ENCODE measurements around the gene FDXR. TPM values are rescaled to one million over a fixed set of nuclear protein-coding genes. Genes with fewer than 3 reads are reported as not detected.

Gene FDXR
- total RNA-seq, 1 experiment from 2014 or later: 3.2 TPM

GRCh38 chr17:74846621-74847020 is 26.2 kb downstream of the FDXR start:
- Histone ChIP-seq H3K9ac (ENCODE audit: low read length) (no peak overlapping the region), H3K79me2 (ENCODE audit: low read length) (no peaks in the 10 kb centered on the region), H3K9me3 (ENCODE audit: low read length) (no peaks in the 10 kb centered on the region), H3K36me3 (ENCODE audit: insufficient read depth, low read length) (no peaks in the 10 kb centered on the region), H2AFZ (ENCODE audit: low read length) (no peak overlapping the region), H4K20me1 (ENCODE audit: insufficient read depth, low read depth, low read length) (no peaks in the 10 kb centered on the region), H3K4me3 (ENCODE audit: low read length) (no peak overlapping the region), H3K4me1 (ENCODE audit: low read length) (no peaks in the 10 kb centered on the region), H3K4me2 (ENCODE audit: low read depth, low read length, poor library complexity, severe bottlenecking) (no peak overlapping the region), H3K9me2 (replicated peaks; ENCODE audit: insufficient read depth, low read length) (no peaks in the 10 kb centered on the region), H3K27ac (ENCODE audit: low read length) (no peak overlapping the region), H3K27me3 (ENCODE audit: low read length) (no peaks in the 10 kb centered on the region)
- DNase-seq: no peak

GRCh38 chr17:74843352-74843627 is 29.5 kb downstream of the FDXR start:
- H3K4me2 ChIP-seq (ENCODE audit: low read depth, low read length, poor library complexity, severe bottlenecking): no peak overlapping the region
- peak; percentile 23 for DNase-seq
- no peaks in the 10 kb centered on the region for H4K20me1 ChIP-seq (ENCODE audit: insufficient read depth, low read depth, low read length)
- no peak overlapping the region for H3K27ac ChIP-seq (ENCODE audit: low read length)
- H3K4me1 ChIP-seq (ENCODE audit: low read length): peaks cover 12% of the 10 kb centered on the region
- H3K9ac ChIP-seq (ENCODE audit: low read length): no peak overlapping the region
- no peak overlapping the region for H2AFZ ChIP-seq (ENCODE audit: low read length)
- H3K4me3 ChIP-seq (ENCODE audit: low read length): no peak overlapping the region
- no peaks in the 10 kb centered on the region for H3K27me3 ChIP-seq (ENCODE audit: low read length)
- H3K79me2 ChIP-seq (ENCODE audit: low read length): no peaks in the 10 kb centered on the region
- no peaks in the 10 kb centered on the region for H3K9me2 ChIP-seq (replicated peaks; ENCODE audit: insufficient read depth, low read length)
- H3K36me3 ChIP-seq (ENCODE audit: insufficient read depth, low read length): no peaks in the 10 kb centered on the region
- no peaks in the 10 kb centered on the region for H3K9me3 ChIP-seq (ENCODE audit: low read length)

GRCh38 chr17:74842599-74843351 is 30.0 kb downstream of the FDXR start:
- Histone ChIP-seq H3K4me1 (ENCODE audit: low read length) (peaks cover 12% of the 10 kb centered on the region), H3K4me3 (ENCODE audit: low read length) (no peak overlapping the region), H3K27ac (ENCODE audit: low read length) (no peak overlapping the region), H3K9me3 (ENCODE audit: low read length) (no peaks in the 10 kb centered on the region), H2AFZ (ENCODE audit: low read length) (no peak overlapping the region), H3K27me3 (ENCODE audit: low read length) (no peaks in the 10 kb centered on the region), H3K4me2 (ENCODE audit: low read depth, low read length, poor library complexity, severe bottlenecking) (no peak overlapping the region), H4K20me1 (ENCODE audit: insufficient read depth, low read depth, low read length) (no peaks in the 10 kb centered on the region), H3K9ac (ENCODE audit: low read length) (no peak overlapping the region), H3K79me2 (ENCODE audit: low read length) (no peaks in the 10 kb centered on the region), H3K36me3 (ENCODE audit: insufficient read depth, low read length) (no peaks in the 10 kb centered on the region), H3K9me2 (replicated peaks; ENCODE audit: insufficient read depth, low read length) (no peaks in the 10 kb centered on the region)
- DNase-seq: no peak

DNA sequence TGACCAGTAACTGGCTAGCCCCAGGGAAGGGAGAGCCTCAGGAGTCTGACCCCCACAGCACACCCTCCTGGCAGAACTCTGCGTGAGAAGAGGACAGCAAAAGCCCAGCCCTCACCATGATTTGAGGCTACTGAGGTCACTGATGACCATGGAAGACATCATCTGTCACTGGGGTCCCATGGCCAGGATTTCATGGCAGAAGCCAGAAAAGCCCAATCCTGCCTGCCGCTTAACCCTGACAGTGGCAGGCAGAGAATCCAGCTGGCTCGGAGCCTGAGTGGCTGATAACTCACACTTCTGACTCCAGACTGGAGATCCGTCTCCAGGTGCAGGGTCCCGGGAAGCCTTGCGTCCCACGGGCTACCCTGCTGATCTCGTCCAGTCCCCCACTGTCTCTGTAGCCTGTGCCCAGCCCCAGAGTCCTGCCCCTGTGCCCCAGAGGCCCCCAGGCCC is 30.6 kb downstream of the FDXR start:
- no peak overlapping the region for H3K27ac ChIP-seq (ENCODE audit: low read length)
- H3K79me2 ChIP-seq (ENCODE audit: low read length): no peaks in the 10 kb centered on the region
- H2AFZ ChIP-seq (ENCODE audit: low read length): no peak overlapping the region
- no peak overlapping the region for H3K4me3 ChIP-seq (ENCODE audit: low read length)
- no peak overlapping the region for H3K9ac ChIP-seq (ENCODE audit: low read length)
- no peaks in the 10 kb centered on the region for H4K20me1 ChIP-seq (ENCODE audit: insufficient read depth, low read depth, low read length)
- no peak overlapping the region for H3K4me2 ChIP-seq (ENCODE audit: low read depth, low read length, poor library complexity, severe bottlenecking)
- no peaks in the 10 kb centered on the region for H3K27me3 ChIP-seq (ENCODE audit: low read length)
- no peaks in the 10 kb centered on the region for H3K9me2 ChIP-seq (replicated peaks; ENCODE audit: insufficient read depth, low read length)
- peaks cover 12% of the 10 kb centered on the region for H3K4me1 ChIP-seq (ENCODE audit: low read length)
- DNase-seq: peak; percentile 29
- H3K9me3 ChIP-seq (ENCODE audit: low read length): no peaks in the 10 kb centered on the region
- no peaks in the 10 kb centered on the region for H3K36me3 ChIP-seq (ENCODE audit: insufficient read depth, low read length)

GRCh38 chr17:74840989-74841666 is 31.7 kb downstream of the FDXR start:
- no peak overlapping the region for H3K27ac ChIP-seq (ENCODE audit: low read length)
- H3K9me2 ChIP-seq (replicated peaks; ENCODE audit: insufficient read depth, low read length): no peaks in the 10 kb centered on the region
- H3K36me3 ChIP-seq (ENCODE audit: insufficient read depth, low read length): no peaks in the 10 kb centered on the region
- no peaks in the 10 kb centered on the region for H3K79me2 ChIP-seq (ENCODE audit: low read length)
- no peaks in the 10 kb centered on the region for H4K20me1 ChIP-seq (ENCODE audit: insufficient read depth, low read depth, low read length)
- no peak for DNase-seq
- peaks cover 12% of the 10 kb centered on the region for H3K4me1 ChIP-seq (ENCODE audit: low read length)
- no peak overlapping the region for H2AFZ ChIP-seq (ENCODE audit: low read length)
- H3K9me3 ChIP-seq (ENCODE audit: low read length): no peaks in the 10 kb centered on the region
- no peak overlapping the region for H3K4me3 ChIP-seq (ENCODE audit: low read length)
- no peak overlapping the region for H3K4me2 ChIP-seq (ENCODE audit: low read depth, low read length, poor library complexity, severe bottlenecking)
- no peaks in the 10 kb centered on the region for H3K27me3 ChIP-seq (ENCODE audit: low read length)
- no peak overlapping the region for H3K9ac ChIP-seq (ENCODE audit: low read length)

GRCh38 chr17:74839990-74840852 is 32.6 kb downstream of the FDXR start:
- H3K4me2 ChIP-seq (ENCODE audit: low read depth, low read length, poor library complexity, severe bottlenecking): no peak overlapping the region
- H2AFZ ChIP-seq (ENCODE audit: low read length): no peak overlapping the region

GRCh38 chr17:74838274-74838673 is 34.5 kb downstream of the FDXR start:
- H3K36me3 ChIP-seq (ENCODE audit: insufficient read depth, low read length): no peaks in the 10 kb centered on the region

More at GRCh38 chr17:74839990-74840852, 32.6 kb downstream of the FDXR start:
- H4K20me1 ChIP-seq (ENCODE audit: insufficient read depth, low read depth, low read length): peaks cover 2% of the 10 kb centered on the region; the same call in 1 of the 2 replicates
- no peak overlapping the region for H3K4me3 ChIP-seq (ENCODE audit: low read length)
- no peaks in the 10 kb centered on the region for H3K36me3 ChIP-seq (ENCODE audit: insufficient read depth, low read length)
- peaks cover 12% of the 10 kb centered on the region for H3K4me1 ChIP-seq (ENCODE audit: low read length)
- H3K79me2 ChIP-seq (ENCODE audit: low read length): no peaks in the 10 kb centered on the region
- no peak for DNase-seq
- H3K9me2 ChIP-seq (replicated peaks; ENCODE audit: insufficient read depth, low read length): no peaks in the 10 kb centered on the region
- no peaks in the 10 kb centered on the region for H3K9me3 ChIP-seq (ENCODE audit: low read length)
- no peak overlapping the region for H3K27ac ChIP-seq (ENCODE audit: low read length)
- H3K27me3 ChIP-seq (ENCODE audit: low read length): no peaks in the 10 kb centered on the region
- no peak overlapping the region for H3K9ac ChIP-seq (ENCODE audit: low read length)

More at GRCh38 chr17:74838274-74838673, 34.5 kb downstream of the FDXR start:
- H2AFZ ChIP-seq (ENCODE audit: low read length): no peak overlapping the region
- H3K4me2 ChIP-seq (ENCODE audit: low read depth, low read length, poor library complexity, severe bottlenecking): no peak overlapping the region
- DNase-seq: no peak
- peaks cover 30% of the 10 kb centered on the region for H3K4me1 ChIP-seq (ENCODE audit: low read length)
- H3K9me3 ChIP-seq (ENCODE audit: low read length): no peaks in the 10 kb centered on the region
- no peak overlapping the region for H3K9ac ChIP-seq (ENCODE audit: low read length)
- no peaks in the 10 kb centered on the region for H3K79me2 ChIP-seq (ENCODE audit: low read length)
- H3K4me3 ChIP-seq (ENCODE audit: low read length): no peak overlapping the region
- no peaks in the 10 kb centered on the region for H3K27me3 ChIP-seq (ENCODE audit: low read length)
- H4K20me1 ChIP-seq (ENCODE audit: insufficient read depth, low read depth, low read length): peaks cover 10% of the 10 kb centered on the region; the same call in 1 of the 2 replicates
- H3K9me2 ChIP-seq (replicated peaks; ENCODE audit: insufficient read depth, low read length): no peaks in the 10 kb centered on the region
- no peak overlapping the region for H3K27ac ChIP-seq (ENCODE audit: low read length)

Data from Karpas-422 (cell line).